ENCODE data around the gene OR2A25. TPM values are rescaled to one million over a fixed set of nuclear protein-coding genes. Genes with fewer than 3 reads are reported as not detected.

Gene OR2A25
- total and polyA plus RNA-seq, 2 experiments from 2014 or later, result not detected

- DNase-seq (ENCODE audit: low spot score), result no peak
These were observed 40.7 kb downstream of the OR2A25 start for GRCh38 chr7:144110272-144110671.

GRCh38 chr7:144113651-144114050 lies 44.0 kb downstream of the OR2A25 start:
- TF ChIP-seq EZH2phosphoT487 (IDR thresholded peaks at IDR 0.05; ENCODE audit: low read depth, severe bottlenecking, unreplicated experiment) (no peak), CTCF (IDR thresholded peaks at IDR 0.05; ENCODE audit: poor library complexity) (no peak), EZH2 (IDR thresholded peaks at IDR 0.05; ENCODE audit: borderline replicate concordance) (no peak)
- H3K27me3 ChIP-seq, result no peaks in the 10 kb centered on the region
- H2AFZ ChIP-seq, result no peak overlapping the region
- H3K9me3 ChIP-seq (ENCODE audit: low read depth), result no peaks in the 10 kb centered on the region
- no peaks in the 10 kb centered on the region for H3K79me2 ChIP-seq
- WGBS (ENCODE audit: low lambda C conversion rate, missing lambda C conversion rate), result 81% methylated on average over 1 of the region's 1 CpG
- no peak overlapping the region for H3K4me2 ChIP-seq
- H3K4me1 ChIP-seq (ENCODE audit: insufficient read depth), result no peaks in the 10 kb centered on the region
- no peaks in the 10 kb centered on the region for H4K20me1 ChIP-seq (ENCODE audit: insufficient read depth, poor library complexity, severe bottlenecking)
- no peaks in the 10 kb centered on the region for H3K9me2 ChIP-seq (replicated peaks; ENCODE audit: insufficient read depth)
- no peak overlapping the region for H3K27ac ChIP-seq
- H3K36me3 ChIP-seq (replicated peaks; ENCODE audit: insufficient read depth, low read depth), result no peaks in the 10 kb centered on the region
- DNase-seq (ENCODE audit: low spot score), result no peak
- no peak overlapping the region for H3K4me3 ChIP-seq

More at GRCh38 chr7:144110272-144110671, 40.7 kb downstream of the OR2A25 start:
- no peak overlapping the region for H2AFZ ChIP-seq
- TF ChIP-seq CTCF (IDR thresholded peaks at IDR 0.05; ENCODE audit: poor library complexity), result no peak
- no peak for TF ChIP-seq EZH2 (IDR thresholded peaks at IDR 0.05; ENCODE audit: borderline replicate concordance)
- TF ChIP-seq EZH2phosphoT487 (IDR thresholded peaks at IDR 0.05; ENCODE audit: low read depth, severe bottlenecking, unreplicated experiment), result no peak
- H3K4me2 ChIP-seq, result no peak overlapping the region
- H4K20me1 ChIP-seq (ENCODE audit: insufficient read depth, poor library complexity, severe bottlenecking), result no peaks in the 10 kb centered on the region
- no peaks in the 10 kb centered on the region for H3K36me3 ChIP-seq (replicated peaks; ENCODE audit: insufficient read depth, low read depth)
- H3K27me3 ChIP-seq, result no peaks in the 10 kb centered on the region
- H3K9me2 ChIP-seq (replicated peaks; ENCODE audit: insufficient read depth), result no peaks in the 10 kb centered on the region
- no peak overlapping the region for H3K27ac ChIP-seq
- H3K79me2 ChIP-seq, result no peaks in the 10 kb centered on the region
- H3K4me1 ChIP-seq (ENCODE audit: insufficient read depth), result no peaks in the 10 kb centered on the region
- H3K4me3 ChIP-seq, result no peak overlapping the region
- 82% methylated on average over 5 of the region's 5 CpGs for WGBS (ENCODE audit: low lambda C conversion rate, missing lambda C conversion rate)
- H3K9me3 ChIP-seq (ENCODE audit: low read depth), result no peaks in the 10 kb centered on the region

- H3K4me1 ChIP-seq (ENCODE audit: insufficient read depth), result no peaks in the 10 kb centered on the region
- no peak for DNase-seq (ENCODE audit: low spot score)
- H3K4me3 ChIP-seq, result no peak overlapping the region
- H4K20me1 ChIP-seq (ENCODE audit: insufficient read depth, poor library complexity, severe bottlenecking), result no peaks in the 10 kb centered on the region
- TF ChIP-seq EZH2 (IDR thresholded peaks at IDR 0.05; ENCODE audit: borderline replicate concordance), result no peak
- TF ChIP-seq EZH2phosphoT487 (IDR thresholded peaks at IDR 0.05; ENCODE audit: low read depth, severe bottlenecking, unreplicated experiment), result no peak
- TF ChIP-seq CTCF (IDR thresholded peaks at IDR 0.05; ENCODE audit: poor library complexity), result no peak
- no peaks in the 10 kb centered on the region for H3K79me2 ChIP-seq
- H3K9me2 ChIP-seq (replicated peaks; ENCODE audit: insufficient read depth), result no peaks in the 10 kb centered on the region
- 89% methylated on average over 8 of the region's 8 CpGs for WGBS (ENCODE audit: low lambda C conversion rate, missing lambda C conversion rate)
- H3K27me3 ChIP-seq, result no peaks in the 10 kb centered on the region
- H3K27ac ChIP-seq, result no peak overlapping the region
- H3K36me3 ChIP-seq (replicated peaks; ENCODE audit: insufficient read depth, low read depth), result no peaks in the 10 kb centered on the region
- H2AFZ ChIP-seq, result no peak overlapping the region
- no peak overlapping the region for H3K4me2 ChIP-seq
- H3K9me3 ChIP-seq (ENCODE audit: low read depth), result no peaks in the 10 kb centered on the region
These were observed 48.7 kb downstream of the OR2A25 start for GRCh38 chr7:144118341-144118740.

GRCh38 chr7:144122876-144123275 lies 53.3 kb downstream of the OR2A25 start, which contains the start of gene OR2A14:
Gene OR2A14 (plus strand): TSS chr7:144123176. CDS start chr7:144129113, 5,937 bp downstream.
- TF ChIP-seq CTCF (IDR thresholded peaks at IDR 0.05; ENCODE audit: poor library complexity) (no peak), EZH2phosphoT487 (IDR thresholded peaks at IDR 0.05; ENCODE audit: low read depth, severe bottlenecking, unreplicated experiment) (no peak), EZH2 (IDR thresholded peaks at IDR 0.05; ENCODE audit: borderline replicate concordance) (no peak)

More at GRCh38 chr7:144122876-144123275, 53.3 kb downstream of the OR2A25 start, which contains the start of gene OR2A14:
- no peaks in the 10 kb centered on the region for H4K20me1 ChIP-seq (ENCODE audit: insufficient read depth, poor library complexity, severe bottlenecking)
- H3K4me2 ChIP-seq, result no peak within 1 kb of the TSS
- H3K4me3 ChIP-seq, result no peak within 1 kb of the TSS
- no peaks in the 10 kb centered on the region for H3K9me3 ChIP-seq (ENCODE audit: low read depth)
- no peak within 1 kb of the TSS for H2AFZ ChIP-seq
- DNase-seq (ENCODE audit: low spot score), result no peak
- no peaks in the 10 kb centered on the region for H3K4me1 ChIP-seq (ENCODE audit: insufficient read depth)
- no peaks in the 10 kb centered on the region for H3K27me3 ChIP-seq
- WGBS (ENCODE audit: low lambda C conversion rate, missing lambda C conversion rate), result 93% methylated on average over 1 of the region's 1 CpG
- no peak within 1 kb of the TSS for H3K27ac ChIP-seq
- H3K36me3 ChIP-seq (replicated peaks; ENCODE audit: insufficient read depth, low read depth), result no peaks in the 10 kb centered on the region
- H3K79me2 ChIP-seq, result no peaks in the 10 kb centered on the region
- H3K9me2 ChIP-seq (replicated peaks; ENCODE audit: insufficient read depth), result no peaks in the 10 kb centered on the region
